ENCODE data around the gene RAPGEF5.

RAPGEF5 gene

GRCh38 chr7:22332461-22332870 is 24.5 kb downstream of the RAPGEF5 start:
- H3K4me3 ChIP-seq (ENCODE audit: control insufficient read depth, low read depth, low read length): no peak overlapping the region
- TF ChIP-seq CTCF (conservative IDR thresholded peaks at IDR 0.05; ENCODE audit: control insufficient read depth, insufficient read depth, low read depth, low read length): no peak
- no peak for DNase-seq (ENCODE audit: low read depth)

- no peak for TF ChIP-seq CTCF (conservative IDR thresholded peaks at IDR 0.05; ENCODE audit: control insufficient read depth, insufficient read depth, low read depth, low read length)
- DNase-seq (ENCODE audit: low read depth): no peak
- H3K4me3 ChIP-seq (ENCODE audit: control insufficient read depth, low read depth, low read length): no peak overlapping the region
Measured at GRCh38 chr7:22331704-22332103, 25.2 kb downstream of the RAPGEF5 start.

GRCh38 chr7:22330903-22331302 is 26.1 kb downstream of the RAPGEF5 start:
- no peak overlapping the region for H3K4me3 ChIP-seq (ENCODE audit: control insufficient read depth, low read depth, low read length)
- no peak for TF ChIP-seq CTCF (conservative IDR thresholded peaks at IDR 0.05; ENCODE audit: control insufficient read depth, insufficient read depth, low read depth, low read length)
- DNase-seq (ENCODE audit: low read depth): no peak

DNA sequence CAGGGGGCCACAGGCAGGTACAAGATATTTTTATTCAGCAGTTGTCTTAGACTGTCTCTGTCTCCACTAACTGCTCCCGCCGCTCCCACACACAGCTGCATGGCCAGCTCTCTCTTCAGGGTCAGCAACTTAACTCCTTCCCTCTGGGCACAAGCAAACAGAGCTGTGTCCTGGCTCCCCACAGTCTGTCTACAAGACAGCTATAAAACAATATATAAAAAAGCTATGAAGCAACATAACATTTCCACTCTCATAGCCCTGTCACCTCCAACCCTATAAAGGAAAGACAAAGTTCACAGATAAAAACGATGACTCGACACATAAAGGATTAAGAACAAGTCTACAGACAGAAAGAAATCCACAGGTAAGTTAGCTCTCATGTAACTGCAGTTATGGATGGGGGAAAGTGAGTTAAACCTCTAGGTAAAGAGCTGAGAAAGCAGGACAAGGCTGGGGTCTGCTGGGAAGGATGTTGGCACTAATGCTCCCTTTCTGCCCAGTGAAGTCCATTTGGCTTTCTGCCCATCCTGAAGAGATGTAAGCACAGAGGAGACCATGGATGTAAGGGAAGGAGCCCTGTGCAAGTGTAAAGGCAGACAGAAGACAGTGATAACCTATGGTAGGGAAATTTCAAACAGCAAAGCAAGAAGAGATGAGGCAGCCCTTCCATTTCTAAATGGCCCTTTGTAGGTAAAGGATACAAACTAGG is 27.0 kb downstream of the RAPGEF5 start:
- TF ChIP-seq CTCF (conservative IDR thresholded peaks at IDR 0.05; ENCODE audit: control insufficient read depth, insufficient read depth, low read depth, low read length): no peak
- DNase-seq (ENCODE audit: low read depth): no peak
- H3K4me3 ChIP-seq (ENCODE audit: control insufficient read depth, low read depth, low read length): no peak overlapping the region

- no peak overlapping the region for H3K4me3 ChIP-seq (ENCODE audit: control insufficient read depth, low read depth, low read length)
- DNase-seq (ENCODE audit: low read depth): no peak
- TF ChIP-seq CTCF (conservative IDR thresholded peaks at IDR 0.05; ENCODE audit: control insufficient read depth, insufficient read depth, low read depth, low read length): no peak
Measured at GRCh38 chr7:22326181-22326580, 30.8 kb downstream of the RAPGEF5 start.

DNA sequence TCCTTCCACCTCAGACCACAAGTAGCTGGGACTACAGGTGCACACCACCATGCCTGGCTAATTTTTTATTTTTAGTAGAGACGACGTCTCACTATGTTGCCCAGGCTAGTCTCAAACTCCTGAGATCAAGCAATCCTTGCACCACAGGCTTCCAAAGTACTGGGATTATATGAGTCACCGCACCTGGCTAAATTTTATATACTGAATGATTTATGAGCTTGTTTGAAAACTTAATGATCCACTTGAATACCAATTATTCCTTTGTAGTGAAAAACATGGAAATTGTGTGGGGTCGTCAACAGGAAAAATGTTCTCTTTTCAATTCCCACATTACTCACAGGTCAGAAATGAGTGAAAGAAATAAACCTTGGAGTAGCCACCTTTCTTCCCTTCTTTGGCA is 31.3 kb downstream of the RAPGEF5 start:
- no peak overlapping the region for H3K4me3 ChIP-seq (ENCODE audit: control insufficient read depth, low read depth, low read length)
- TF ChIP-seq CTCF (conservative IDR thresholded peaks at IDR 0.05; ENCODE audit: control insufficient read depth, insufficient read depth, low read depth, low read length): no peak
- no peak for DNase-seq (ENCODE audit: low read depth)

DNA sequence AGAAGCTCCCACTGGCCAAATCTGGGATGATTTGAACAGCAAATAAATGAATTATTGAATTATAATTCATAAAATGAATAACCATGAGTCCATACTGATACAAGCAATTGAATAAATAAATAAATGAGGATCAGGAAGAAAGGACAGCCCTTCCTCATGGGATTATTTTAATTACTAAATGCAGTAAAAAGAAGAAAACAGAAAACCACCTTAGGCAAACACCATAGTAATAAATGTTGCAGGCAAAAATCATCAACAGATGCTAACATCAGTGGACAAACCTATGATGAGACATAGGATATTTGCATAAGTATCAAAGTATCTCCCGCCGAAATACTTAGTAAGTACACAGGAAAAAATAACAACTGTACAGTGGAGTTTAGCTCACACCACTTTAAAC is 33.2 kb downstream of the RAPGEF5 start:
- no peak overlapping the region for H3K4me3 ChIP-seq (ENCODE audit: control insufficient read depth, low read depth, low read length)
- no peak for DNase-seq (ENCODE audit: low read depth)
- TF ChIP-seq CTCF (conservative IDR thresholded peaks at IDR 0.05; ENCODE audit: control insufficient read depth, insufficient read depth, low read depth, low read length): no peak
